Immature natural killer cell (primary cell): ENCODE results near the gene PDE10A. TPM values are rescaled to one million over a fixed set of nuclear protein-coding genes. Genes with fewer than 3 reads are reported as not detected.

Experiments
- DNase-seq, 3 donors: peaks; one replicate each; pipeline ENCODE4 v3.0.0; 2022; ENCODE audit warnings: mixed read lengths in 1 of 3
- H3K27ac Mint-ChIP-seq, 6 donors: one replicate each; pipeline ENCODE4 v1.8.0; 2020; ENCODE audit warnings: mixed read lengths in 6 of 6, mild to moderate bottlenecking in 5 of 6, inconsistent platforms in 4 of 6, moderate library complexity in 3 of 6
- H3K27me3 Mint-ChIP-seq, 3 donors: one replicate each; pipeline ENCODE4 v1.8.0; 2020 to 2021; ENCODE audit warnings: low read depth in 3 of 3, mild to moderate bottlenecking in 3 of 3, mixed read lengths in 3 of 3, moderate library complexity in 3 of 3, inconsistent platforms in 1 of 3
- H3K36me3 Mint-ChIP-seq, 3 donors: one replicate each; pipeline ENCODE4 v1.8.0; 2020; ENCODE audit warnings: mixed read lengths in 3 of 3, inconsistent platforms in 2 of 3, mild to moderate bottlenecking in 2 of 3
- H3K4me1 Mint-ChIP-seq, 2 donors: one replicate each; pipeline ENCODE4 v1.8.0; 2020; ENCODE audit warnings: inconsistent platforms in 2 of 2, mild to moderate bottlenecking in 2 of 2, mixed read lengths in 2 of 2, moderate library complexity in 1 of 2
- H3K4me3 Mint-ChIP-seq, 5 donors: one replicate each; pipeline ENCODE4 v1.8.0; 2020; ENCODE audit warnings: mild to moderate bottlenecking in 5 of 5, mixed read lengths in 5 of 5, inconsistent platforms in 3 of 5, moderate library complexity in 3 of 5
- H3K9me3 Mint-ChIP-seq, 6 donors: one replicate each; pipeline ENCODE4 v1.8.0; 2020; ENCODE audit warnings: mild to moderate bottlenecking in 6 of 6, mixed read lengths in 6 of 6, inconsistent platforms in 4 of 6, moderate library complexity in 3 of 6
- polyA plus RNA-seq, 3 donors: library from polyadenylated mRNA; unstranded; fragments of 300-500 nt; fragmentation: Illumina TruSeq; gene quantifications; one replicate each; pipeline ENCODE4 v1.2.3, GENCODE V29; 2021

PDE10A gene
- polyA plus RNA-seq, 3 donors from 2014 or later: not detected

DNA sequence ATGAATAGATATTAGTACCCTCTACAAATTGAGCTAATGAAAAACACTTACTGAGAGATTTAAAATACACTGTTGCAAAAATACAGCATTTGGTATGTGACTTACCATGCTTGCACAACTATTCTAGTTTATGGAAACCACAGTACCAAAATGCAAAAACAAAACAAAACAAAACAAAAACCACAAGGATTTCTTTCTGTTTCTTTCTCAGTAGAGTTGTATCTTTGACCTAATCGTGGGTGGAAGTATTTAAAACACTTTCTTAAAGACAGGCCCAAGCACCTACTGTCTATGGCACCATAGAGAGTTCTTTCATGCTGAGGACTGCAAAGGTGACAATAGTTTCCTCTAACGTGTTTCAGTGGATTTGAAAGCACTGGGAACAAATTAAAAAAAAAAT, 258.3 kb downstream of the PDE10A start:
- H3K4me3 Mint-ChIP-seq: no peak overlapping the region
- no peak for DNase-seq
- peaks cover 0 to 1% (median 0%) of the 10 kb centered on the region in 3 donors for H3K27me3 Mint-ChIP-seq
- peaks cover 2 to 10% (median 6%) of the 10 kb centered on the region in 6 donors for H3K9me3 Mint-ChIP-seq
- no peaks in the 10 kb centered on the region for H3K36me3 Mint-ChIP-seq
- H3K27ac Mint-ChIP-seq: no peak overlapping the region
- H3K4me1 Mint-ChIP-seq: no peaks in the 10 kb centered on the region

DNA sequence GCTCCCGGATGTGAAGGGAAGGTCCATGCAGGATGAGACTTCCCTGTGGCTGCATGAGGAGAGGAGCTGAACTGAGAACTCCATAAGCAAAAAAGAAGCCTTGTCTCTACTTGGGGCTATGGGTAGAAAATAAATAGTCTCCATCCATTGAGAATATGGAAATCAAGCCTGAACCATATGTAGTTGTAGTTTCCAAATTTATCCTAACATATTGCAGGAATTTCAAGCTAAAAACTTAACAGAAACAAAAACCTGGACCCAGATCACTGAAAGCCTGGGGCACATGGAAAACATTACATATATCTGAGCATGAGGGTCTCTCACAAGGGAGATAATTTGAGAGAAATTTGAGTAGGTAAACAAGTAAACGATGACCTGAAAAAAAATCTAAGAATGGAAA, 258.7 kb downstream of the PDE10A start:
- Mint-ChIP-seq H3K4me3 (no peak overlapping the region), H3K27ac (no peak overlapping the region), H3K4me1 (no peaks in the 10 kb centered on the region), H3K9me3 (peaks cover 2 to 10% (median 6%) of the 10 kb centered on the region in 6 donors), H3K36me3 (no peaks in the 10 kb centered on the region), H3K27me3 (peaks cover 0 to 1% (median 0%) of the 10 kb centered on the region in 3 donors)
- no peak for DNase-seq

DNA sequence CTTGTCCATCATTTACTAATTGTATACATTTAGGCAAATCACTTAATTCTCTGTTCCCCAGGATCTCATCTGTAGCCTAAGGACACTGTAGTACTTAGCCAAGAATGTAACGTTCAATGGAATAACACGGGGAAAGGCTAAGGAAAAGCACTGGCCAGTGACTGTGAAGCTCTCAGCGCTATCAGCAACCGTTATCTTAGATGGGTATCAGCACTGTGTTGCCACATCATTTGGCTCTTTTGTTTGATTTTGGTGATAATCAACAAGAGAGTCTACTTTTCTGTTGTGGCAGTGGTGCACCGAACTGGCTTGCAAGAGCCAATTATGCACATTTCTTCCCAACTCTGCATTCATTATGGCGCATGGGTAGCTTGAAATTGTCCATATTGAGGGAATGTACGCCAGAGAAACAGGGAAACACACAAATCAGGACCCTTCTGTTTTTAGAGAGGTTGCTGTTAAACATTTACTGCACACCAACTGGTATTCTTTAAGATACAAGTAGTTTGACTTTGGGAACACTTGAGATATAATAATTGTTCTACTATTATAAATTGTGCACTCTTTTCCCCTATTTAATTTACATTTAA, 259.9 kb downstream of the PDE10A start:
- H3K4me3 Mint-ChIP-seq: no peak overlapping the region
- no peak overlapping the region for H3K27ac Mint-ChIP-seq
- no peaks in the 10 kb centered on the region for H3K36me3 Mint-ChIP-seq
- H3K27me3 Mint-ChIP-seq: peaks cover 0 to 1% (median 0%) of the 10 kb centered on the region in 3 donors
- H3K9me3 Mint-ChIP-seq: peaks cover 2 to 6% (median 4%) of the 10 kb centered on the region in 6 donors
- no peak for DNase-seq
- no peaks in the 10 kb centered on the region for H3K4me1 Mint-ChIP-seq

DNA sequence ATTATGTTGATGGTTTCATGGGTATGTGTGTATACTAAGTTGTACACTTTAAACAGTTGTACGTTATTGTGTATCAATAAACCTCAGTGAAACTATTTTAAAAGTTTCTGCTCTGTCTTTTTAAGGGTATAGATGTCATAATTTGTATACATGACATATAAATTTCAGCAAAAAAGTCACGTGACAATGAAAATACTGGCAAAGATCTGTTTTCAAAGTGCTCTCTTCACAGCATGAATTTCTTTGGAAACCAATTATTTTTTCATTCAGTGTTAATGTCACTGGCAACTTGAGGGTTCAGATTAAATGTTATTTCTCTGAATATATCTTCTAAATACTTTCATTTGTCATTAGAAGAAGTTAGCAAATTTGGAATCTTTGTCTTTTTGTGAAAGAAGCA, 261.9 kb downstream of the PDE10A start:
- Mint-ChIP-seq H3K27ac (no peak overlapping the region), H3K4me1 (no peaks in the 10 kb centered on the region), H3K27me3 (peaks cover 0 to 1% (median 0%) of the 10 kb centered on the region in 3 donors), H3K9me3 (peaks cover 2 to 7% (median 4%) of the 10 kb centered on the region in 6 donors), H3K36me3 (no peaks in the 10 kb centered on the region), H3K4me3 (no peak overlapping the region)
- no peak for DNase-seq

DNA sequence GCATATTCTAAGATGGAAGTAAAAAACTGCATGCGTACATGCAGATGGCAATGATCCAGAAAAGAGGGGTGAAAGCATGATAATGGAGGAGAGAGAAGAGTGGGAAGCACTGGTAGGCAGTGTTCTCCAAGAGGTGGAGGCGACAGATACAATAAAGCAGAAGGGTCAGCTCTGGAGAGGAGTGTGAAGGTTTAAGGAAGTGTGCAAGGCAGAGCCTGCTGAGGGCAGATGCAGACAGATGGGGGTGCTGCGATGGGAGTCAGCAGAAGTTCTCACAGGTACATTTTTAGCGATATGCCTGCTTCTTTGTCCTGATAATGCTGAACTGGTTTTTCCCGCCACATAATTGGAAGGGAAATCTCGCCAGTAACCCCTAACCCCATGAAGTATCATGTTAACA, 272.6 kb downstream of the PDE10A start:
- Mint-ChIP-seq H3K4me1 (no peaks in the 10 kb centered on the region), H3K4me3 (no peak overlapping the region), H3K36me3 (peaks cover 0 to 4% (median 0%) of the 10 kb centered on the region in 3 donors), H3K27me3 (peaks cover 0 to 4% (median 0%) of the 10 kb centered on the region in 3 donors), H3K27ac (no peak overlapping the region), H3K9me3 (peaks cover 3 to 25% (median 10%) of the 10 kb centered on the region in 6 donors)
- DNase-seq: no peak

DNA sequence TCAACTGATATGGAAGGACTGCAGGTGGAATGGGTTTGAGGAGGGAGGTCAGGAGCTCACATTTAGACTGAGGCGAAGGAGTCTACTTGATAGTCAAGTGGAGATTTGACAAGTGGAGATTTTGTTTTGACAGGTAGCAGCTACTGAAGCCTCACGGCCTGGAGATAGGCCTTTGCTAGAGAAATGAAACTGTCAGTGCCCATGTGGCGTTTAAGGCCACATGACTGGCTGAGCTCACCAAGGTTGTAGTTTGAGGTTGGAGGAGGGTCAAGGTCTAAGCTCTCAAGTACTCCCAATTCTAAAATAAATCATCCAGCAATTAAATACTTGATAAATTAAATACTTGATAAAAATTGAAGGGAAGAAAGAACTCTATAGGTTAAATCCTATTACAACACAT, 273.5 kb downstream of the PDE10A start:
- Mint-ChIP-seq H3K4me3 (no peak overlapping the region), H3K27ac (no peak overlapping the region), H3K27me3 (peaks cover 0 to 4% (median 0%) of the 10 kb centered on the region in 3 donors), H3K9me3 (peaks cover 3 to 35% (median 12%) of the 10 kb centered on the region in 6 donors), H3K4me1 (no peaks in the 10 kb centered on the region), H3K36me3 (peaks cover 0 to 4% (median 0%) of the 10 kb centered on the region in 3 donors)
- DNase-seq: no peak

DNA sequence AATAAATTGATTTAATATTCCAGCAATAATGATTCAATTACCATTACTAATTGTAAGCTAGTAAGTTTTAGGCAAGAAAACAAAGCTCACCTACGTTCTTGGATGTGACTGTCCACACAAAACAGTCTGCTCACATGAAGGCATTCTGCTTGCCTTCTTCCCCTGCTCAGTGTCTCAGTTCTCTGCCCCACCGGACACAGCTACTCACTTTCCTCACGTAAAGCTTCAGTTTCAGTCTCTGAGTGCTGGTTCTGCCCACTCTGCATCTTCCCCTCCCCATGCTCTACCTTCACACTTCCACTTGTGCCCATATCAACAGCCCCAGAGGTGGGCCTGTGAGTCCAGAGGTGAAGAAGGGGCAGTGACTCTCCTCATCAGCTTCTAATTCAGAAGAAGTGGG, 279.7 kb downstream of the PDE10A start:
- no peak overlapping the region for H3K4me3 Mint-ChIP-seq
- no peaks in the 10 kb centered on the region for H3K36me3 Mint-ChIP-seq
- H3K27ac Mint-ChIP-seq: no peak overlapping the region
- peaks cover 6 to 32% (median 16%) of the 10 kb centered on the region in 6 donors for H3K9me3 Mint-ChIP-seq
- DNase-seq: no peak
- H3K4me1 Mint-ChIP-seq: no peaks in the 10 kb centered on the region
- H3K27me3 Mint-ChIP-seq: no peaks in the 10 kb centered on the region

DNA sequence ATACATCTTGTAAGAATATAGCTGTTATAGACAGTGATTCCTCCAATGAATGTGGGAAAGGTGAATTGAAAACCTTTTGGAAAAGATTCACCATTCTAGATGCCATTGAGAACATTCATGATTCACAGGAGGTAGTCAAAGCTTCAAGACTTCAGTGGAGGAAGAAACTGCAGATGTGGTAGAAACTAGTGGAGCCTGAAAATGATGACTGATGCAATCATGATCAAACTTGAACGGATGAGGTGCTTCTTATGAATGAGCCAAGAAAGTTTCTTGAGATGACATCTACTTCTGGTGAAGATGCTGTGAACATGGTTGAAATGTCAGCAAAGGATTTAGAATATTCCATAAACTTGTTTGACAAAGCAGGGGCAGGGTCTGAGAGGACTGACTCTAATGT, 286.9 kb downstream of the PDE10A start:
- Mint-ChIP-seq H3K27ac (no peak overlapping the region), H3K9me3 (peaks cover 2 to 13% (median 6%) of the 10 kb centered on the region in 6 donors), H3K4me1 (no peaks in the 10 kb centered on the region), H3K27me3 (no peaks in the 10 kb centered on the region), H3K36me3 (no peaks in the 10 kb centered on the region), H3K4me3 (no peak overlapping the region)
- DNase-seq: no peak

DNA sequence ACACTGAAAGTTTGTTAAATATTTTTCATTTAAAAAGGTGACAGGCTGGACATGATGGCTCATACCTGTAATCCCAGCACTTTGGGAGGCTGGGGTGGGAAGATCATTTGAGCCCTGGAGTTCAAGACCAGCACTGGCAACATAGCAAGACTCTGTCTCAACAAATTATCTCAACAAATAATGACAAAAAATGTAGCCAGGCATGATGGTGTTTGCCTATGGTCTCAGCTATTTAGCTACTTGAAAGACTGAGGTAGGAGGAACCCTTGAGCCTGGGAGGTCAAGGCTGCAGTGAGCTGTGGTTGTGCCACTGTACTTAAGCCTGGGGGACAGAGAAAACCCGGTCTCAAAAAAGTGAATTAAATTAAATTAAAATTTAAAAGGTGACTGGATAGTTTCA, 297.7 kb downstream of the PDE10A start:
- no peaks in the 10 kb centered on the region for H3K4me1 Mint-ChIP-seq
- DNase-seq: no peak
- H3K27ac Mint-ChIP-seq: no peak overlapping the region
- H3K27me3 Mint-ChIP-seq: peaks cover 0 to 2% (median 0%) of the 10 kb centered on the region in 3 donors
- H3K36me3 Mint-ChIP-seq: no peaks in the 10 kb centered on the region
- H3K9me3 Mint-ChIP-seq: peaks cover 3 to 42% (median 23%) of the 10 kb centered on the region in 6 donors
- H3K4me3 Mint-ChIP-seq: no peak overlapping the region

DNA sequence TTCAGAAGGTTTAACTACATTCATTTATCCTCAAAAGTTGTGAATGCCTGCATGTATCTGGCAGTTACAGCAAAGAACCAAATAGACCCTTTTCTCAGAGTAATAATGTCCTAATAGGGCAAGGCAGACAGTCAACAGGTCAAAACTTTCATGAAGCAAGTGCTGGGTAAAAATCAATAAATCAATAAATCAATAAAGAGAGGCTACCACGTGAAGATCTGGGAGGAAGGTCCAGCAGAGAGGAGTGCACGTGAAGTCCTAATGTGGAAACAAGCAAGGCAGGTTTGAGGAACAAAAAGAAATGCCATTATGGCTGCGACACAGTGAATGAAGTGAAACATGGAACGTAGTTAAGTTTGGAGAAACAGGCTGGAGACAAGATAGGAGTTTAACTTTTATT, 317.3 kb downstream of the PDE10A start:
- Mint-ChIP-seq H3K4me3 (no peak overlapping the region), H3K36me3 (no peaks in the 10 kb centered on the region), H3K4me1 (no peaks in the 10 kb centered on the region), H3K27me3 (no peaks in the 10 kb centered on the region), H3K9me3 (peaks cover 7 to 31% (median 16%) of the 10 kb centered on the region in 6 donors), H3K27ac (no peak overlapping the region)
- no peak for DNase-seq

DNA sequence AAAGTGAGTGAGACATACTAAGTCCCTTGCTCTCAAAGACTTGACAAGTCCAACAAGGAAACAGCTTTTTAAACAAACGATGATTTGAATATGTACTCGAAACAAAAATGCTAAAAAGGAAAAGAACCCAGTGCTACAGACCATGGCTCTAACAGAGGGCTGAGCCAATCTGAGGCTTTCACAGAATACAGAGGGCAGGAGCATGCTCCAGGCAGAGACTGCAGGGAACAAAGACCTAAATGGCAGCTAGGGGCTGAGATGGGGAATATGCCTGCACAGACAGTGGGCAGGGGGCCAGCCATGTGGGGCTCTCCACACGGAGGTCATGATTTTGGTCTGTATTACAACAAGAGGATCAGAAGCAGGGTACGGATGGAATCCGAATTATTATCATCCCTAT, 322.5 kb downstream of the PDE10A start:
- Mint-ChIP-seq H3K4me1 (no peaks in the 10 kb centered on the region), H3K27me3 (peaks cover 0 to 3% (median 0%) of the 10 kb centered on the region in 3 donors), H3K4me3 (no peak overlapping the region), H3K9me3 (peaks cover 4 to 27% (median 8%) of the 10 kb centered on the region in 6 donors), H3K36me3 (peaks cover 0 to 3% (median 0%) of the 10 kb centered on the region in 3 donors), H3K27ac (no peak overlapping the region)
- no peak for DNase-seq

DNA sequence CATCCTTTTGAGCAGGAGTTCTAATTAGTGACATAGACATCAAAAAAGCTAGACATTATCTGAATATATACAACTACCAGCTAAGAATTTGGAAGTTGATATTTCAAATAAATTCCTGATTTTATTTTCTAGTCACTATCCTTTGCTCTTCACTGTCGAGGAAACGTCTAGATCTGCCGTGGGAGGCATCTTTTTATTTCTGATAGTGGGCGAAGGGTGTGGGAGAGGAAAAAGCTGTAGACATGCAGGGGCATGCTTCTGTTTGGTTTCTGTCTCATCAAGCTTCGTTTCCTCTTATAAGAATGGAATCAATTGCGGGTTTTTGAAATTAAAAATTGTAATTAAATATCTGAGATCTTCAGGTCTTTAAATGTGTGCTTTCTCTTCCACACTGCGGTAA, 337.4 kb downstream of the PDE10A start:
- Mint-ChIP-seq H3K4me1 (no peaks in the 10 kb centered on the region), H3K9me3 (peaks cover 5 to 26% (median 12%) of the 10 kb centered on the region in 6 donors), H3K36me3 (no peaks in the 10 kb centered on the region), H3K27me3 (peaks cover 0 to 2% (median 0%) of the 10 kb centered on the region in 3 donors), H3K27ac (no peak overlapping the region), H3K4me3 (no peak overlapping the region)
- no peak for DNase-seq

DNA sequence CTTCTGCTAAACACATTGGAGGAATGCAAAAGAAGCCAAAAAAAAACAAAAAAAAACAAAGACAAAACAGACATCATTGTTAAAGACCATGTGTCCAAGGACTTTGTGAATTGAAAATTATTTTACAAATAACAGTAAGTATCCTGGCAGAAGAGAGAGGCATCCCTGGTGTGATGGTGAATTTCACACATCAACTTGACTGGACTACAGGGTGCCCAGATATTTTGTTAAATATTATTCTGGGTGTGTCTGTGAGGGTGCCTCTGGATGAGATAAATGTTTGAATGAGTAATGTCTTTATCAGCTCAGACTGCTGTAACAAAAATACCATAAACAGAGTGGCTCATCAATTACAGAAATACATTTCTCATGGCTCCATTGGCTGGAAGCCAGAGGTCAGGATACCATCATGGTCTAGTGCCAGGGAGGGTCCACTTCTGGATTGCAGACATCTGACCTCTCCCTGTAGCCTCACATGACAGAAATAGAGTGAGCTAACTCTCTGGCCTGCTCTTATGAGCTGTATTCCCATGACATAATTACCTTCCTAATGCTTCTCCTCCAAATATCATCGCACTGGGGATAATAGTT, 341.4 kb downstream of the PDE10A start:
- Mint-ChIP-seq H3K36me3 (no peaks in the 10 kb centered on the region), H3K27ac (no peak overlapping the region), H3K9me3 (peaks cover 13 to 34% (median 19%) of the 10 kb centered on the region in 6 donors), H3K27me3 (peaks cover 0 to 2% (median 0%) of the 10 kb centered on the region in 3 donors), H3K4me3 (no peak overlapping the region), H3K4me1 (no peaks in the 10 kb centered on the region)
- DNase-seq: no peak

DNA sequence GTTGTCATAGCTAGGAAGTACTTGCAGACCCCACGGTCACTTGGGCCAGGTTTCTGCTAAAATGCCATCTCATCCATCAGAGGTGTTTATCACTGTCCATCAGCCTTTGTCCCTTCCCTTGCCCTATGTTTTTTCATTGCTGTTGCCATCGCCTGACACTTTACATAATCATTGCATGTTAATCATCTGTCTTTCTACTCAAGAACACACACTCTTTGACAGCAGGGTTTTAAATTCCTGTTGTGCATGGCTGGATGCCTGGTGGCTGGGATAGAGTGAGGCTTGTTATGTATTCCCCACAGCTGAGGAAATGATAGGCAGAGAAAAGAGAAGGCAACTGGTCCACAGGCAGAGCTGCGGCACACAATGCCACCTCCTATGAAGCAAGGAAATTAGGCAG, 341.9 kb downstream of the PDE10A start:
- H3K4me1 Mint-ChIP-seq: no peaks in the 10 kb centered on the region
- H3K36me3 Mint-ChIP-seq: no peaks in the 10 kb centered on the region
- DNase-seq: no peak
- H3K27ac Mint-ChIP-seq: no peak overlapping the region
- peaks cover 13 to 33% (median 20%) of the 10 kb centered on the region in 6 donors for H3K9me3 Mint-ChIP-seq
- no peak overlapping the region for H3K4me3 Mint-ChIP-seq
- H3K27me3 Mint-ChIP-seq: peaks cover 0 to 2% (median 0%) of the 10 kb centered on the region in 3 donors
